Neuronal stem cell (in vitro differentiated cells): ENCODE results near the gene KRTAP19-5. TPM values are rescaled to one million over a fixed set of nuclear protein-coding genes. Genes with fewer than 3 reads are reported as not detected.

Source experiments
- DNase-seq: peaks from one replicate; pipeline ENCODE4 v3.0.0-alpha.2; 2013; ENCODE audit warnings: low spot score
- H2AFZ ChIP-seq: one replicate; pipeline ENCODE4 v1.6.1; 2013; ENCODE audit warnings: mild to moderate bottlenecking, low read length, inconsistent platforms
- H2AK5ac ChIP-seq: 2 replicates; pipeline ENCODE4 v1.6.1; 2013; ENCODE audit warnings: low read depth, mild to moderate bottlenecking, inconsistent platforms, low read length, moderate library complexity, mixed read lengths
- H2BK120ac ChIP-seq: 2 replicates; pipeline ENCODE4 v1.6.1; 2013; ENCODE audit warnings: low read depth, mild to moderate bottlenecking, inconsistent platforms, low read length, moderate library complexity, mixed read lengths
- H2BK12ac ChIP-seq: one replicate; pipeline ENCODE4 v1.6.1; 2013; ENCODE audit warnings: low read length, inconsistent platforms
- H2BK15ac ChIP-seq: 2 replicates; pipeline ENCODE4 v1.6.1; 2013; ENCODE audit warnings: mild to moderate bottlenecking, low read length, inconsistent platforms, mixed read lengths
- H2BK5ac ChIP-seq: one replicate; pipeline ENCODE4 v1.6.1; 2013; ENCODE audit warnings: inconsistent platforms, mild to moderate bottlenecking, low read length, moderate library complexity
- H3K14ac ChIP-seq: one replicate; pipeline ENCODE4 v1.6.1; 2013; ENCODE audit warnings: low read length, inconsistent platforms
- H3K18ac ChIP-seq: 2 replicates; pipeline ENCODE4 v1.6.1; 2013; ENCODE audit warnings: low read length, inconsistent platforms
- H3K23ac ChIP-seq: 2 replicates; pipeline ENCODE4 v1.6.1; 2013; ENCODE audit warnings: low read depth, mild to moderate bottlenecking, mixed read lengths, low read length, inconsistent platforms; ENCODE audit not compliant: poor library complexity
- H3K27ac ChIP-seq: replicated peaks from 3 replicates; pipeline ENCODE4 v1.5.1; 2013; ENCODE audit warnings: low read length, inconsistent platforms
- H3K27me3 ChIP-seq, 3 experiments: 2 replicates each; pipeline ENCODE4 v1.6.1; 2013; ENCODE audit warnings: low read length in 3 of 3, mild to moderate bottlenecking in 2 of 3, inconsistent platforms in 1 of 3, low read depth in 1 of 3, mixed read lengths in 1 of 3, moderate library complexity in 1 of 3; ENCODE audit not compliant: control insufficient read depth in 3 of 3, insufficient read depth in 3 of 3
- H3K36me3 ChIP-seq, 2 donors: replicated peaks in 1 of 2; 2 replicates each; pipeline ENCODE4 v1.6.1; 2013; ENCODE audit warnings: low read length in 2 of 2; ENCODE audit not compliant: control insufficient read depth in 2 of 2, insufficient read depth in 2 of 2
- H3K4ac ChIP-seq: 2 replicates; pipeline ENCODE4 v1.6.1; 2013; ENCODE audit warnings: inconsistent platforms, mild to moderate bottlenecking, low read length, moderate library complexity
- H3K4me1 ChIP-seq, 2 donors: 1 replicate in 1 of 2; 2 replicates in 1 of 2; pipeline ENCODE4 v1.6.1; 2013; ENCODE audit warnings: low read length in 2 of 2, low read depth in 1 of 2; ENCODE audit not compliant: control insufficient read depth in 2 of 2, insufficient read depth in 1 of 2
- H3K4me2 ChIP-seq: one replicate; pipeline ENCODE4 v1.6.1; 2013; ENCODE audit warnings: mild to moderate bottlenecking, low read length, inconsistent platforms; ENCODE audit not compliant: insufficient read depth, poor library complexity, severe bottlenecking
- H3K4me3 ChIP-seq, 2 donors: 2 replicates each; pipeline ENCODE4 v1.5.1; 2013; ENCODE audit warnings: low read length in 2 of 2, mild to moderate bottlenecking in 2 of 2, inconsistent platforms in 1 of 2, moderate library complexity in 1 of 2
- H3K79me1 ChIP-seq: one replicate; pipeline ENCODE4 v1.6.1; 2013; ENCODE audit warnings: low read depth, mild to moderate bottlenecking, inconsistent platforms, low read length, moderate library complexity
- H3K9ac ChIP-seq: one replicate; pipeline ENCODE4 v1.6.1; 2013; ENCODE audit warnings: mild to moderate bottlenecking, low read depth, low read length, inconsistent platforms; ENCODE audit not compliant: poor library complexity
- H3K9me3 ChIP-seq, 2 donors: replicated peaks in 1 of 2; 2 replicates each; pipeline versions ENCODE3 to v1.6.1; 2013; ENCODE audit warnings: low read length in 2 of 2, mild to moderate bottlenecking in 2 of 2, inconsistent platforms in 1 of 2, low read depth in 1 of 2, mixed read lengths in 1 of 2, moderate library complexity in 1 of 2; ENCODE audit not compliant: control insufficient read depth in 2 of 2, insufficient read depth in 1 of 2
- H4K8ac ChIP-seq: one replicate; pipeline ENCODE4 v1.6.1; 2013; ENCODE audit warnings: low read depth, mild to moderate bottlenecking, inconsistent platforms, low read length, moderate library complexity
- H4K91ac ChIP-seq: one replicate; pipeline ENCODE4 v1.6.1; 2013; ENCODE audit warnings: low read length, low read depth, mild to moderate bottlenecking, inconsistent platforms; ENCODE audit not compliant: poor library complexity
- WGBS, 2 donors: extraction: QIAGEN DNeasy Blood & Tissue Kit; methylation state at CpG; one replicate each; pipeline ENCODE4 v1.1.7; 2013; ENCODE audit warnings: missing lambda C conversion rate in 2 of 2, mixed read lengths in 1 of 2; ENCODE audit not compliant: insufficient read length in 2 of 2, insufficient replicate concordance in 1 of 2; ENCODE audit errors: extremely low coverage in 2 of 2; 5-methylcytosine and 5-hydroxymethylcytosine counted together
- small RNA-seq: library from polyadenylated mRNA; stranded (forward); fragments of <200 nt; extraction: miRNeasy Mini kit (QIAGEN cat#:217004); gene quantifications from one replicate; pipeline ENCODE3, GENCODE V24; 2013; ENCODE audit not compliant: insufficient read depth

KRTAP19-5 gene

GRCh38 chr21:30478004-30478403, 23.9 kb downstream of the KRTAP19-5 start:
- H3K9ac ChIP-seq: no peak overlapping the region
- no peaks in the 10 kb centered on the region for H3K27me3 ChIP-seq
- no peak overlapping the region for H4K91ac ChIP-seq
- no peak overlapping the region for H3K23ac ChIP-seq
- H3K36me3 ChIP-seq: no peaks in the 10 kb centered on the region
- no peak overlapping the region for H4K8ac ChIP-seq
- H3K27ac ChIP-seq: no peak overlapping the region
- no peak overlapping the region for H2AFZ ChIP-seq
- H3K14ac ChIP-seq: no peak overlapping the region
- no peak overlapping the region for H3K4ac ChIP-seq
- H3K9me3 ChIP-seq: no peaks in the 10 kb centered on the region
- H2BK15ac ChIP-seq: no peak overlapping the region
- no peak overlapping the region for H2BK12ac ChIP-seq
- H2BK120ac ChIP-seq: no peak overlapping the region
- no peak overlapping the region for H3K18ac ChIP-seq
- no peak overlapping the region for H3K4me3 ChIP-seq
- no peaks in the 10 kb centered on the region for H3K79me1 ChIP-seq
- H2BK5ac ChIP-seq: no peak overlapping the region
- no peak overlapping the region for H3K4me2 ChIP-seq
- no peak overlapping the region for H2AK5ac ChIP-seq
- whole genome bisulfite sequencing, 2 donors: no CpG with 5 or more reads among the region's 3 CpGs
- DNase-seq: no peak
- H3K4me1 ChIP-seq: no peaks in the 10 kb centered on the region

- Histone ChIP-seq H4K8ac (no peak overlapping the region), H3K4me1 (peaks cover 0 to 2% of the 10 kb centered on the region in 2 donors), H3K79me1 (no peaks in the 10 kb centered on the region), H3K27ac (no peak overlapping the region), H4K91ac (no peak overlapping the region), H3K9ac (no peak overlapping the region), H3K27me3 (no peaks in the 10 kb centered on the region), H2AFZ (no peak overlapping the region), H3K4ac (no peak overlapping the region), H3K4me3 (no peak overlapping the region), H3K14ac (no peak overlapping the region), H3K23ac (no peak overlapping the region), H3K36me3 (no peaks in the 10 kb centered on the region), H2BK5ac (no peak overlapping the region), H3K18ac (no peak overlapping the region), H3K9me3 (no peaks in the 10 kb centered on the region), H2AK5ac (no peak overlapping the region), H2BK120ac (no peak overlapping the region), H3K4me2 (no peak overlapping the region), H2BK12ac (no peak overlapping the region), H2BK15ac (no peak overlapping the region)
- WGBS, 2 donors: no CpG with 5 or more reads among the region's 6 CpGs
- no peak for DNase-seq
Observed at GRCh38 chr21:30468900-30469714, 32.8 kb downstream of the KRTAP19-5 start.

DNA sequence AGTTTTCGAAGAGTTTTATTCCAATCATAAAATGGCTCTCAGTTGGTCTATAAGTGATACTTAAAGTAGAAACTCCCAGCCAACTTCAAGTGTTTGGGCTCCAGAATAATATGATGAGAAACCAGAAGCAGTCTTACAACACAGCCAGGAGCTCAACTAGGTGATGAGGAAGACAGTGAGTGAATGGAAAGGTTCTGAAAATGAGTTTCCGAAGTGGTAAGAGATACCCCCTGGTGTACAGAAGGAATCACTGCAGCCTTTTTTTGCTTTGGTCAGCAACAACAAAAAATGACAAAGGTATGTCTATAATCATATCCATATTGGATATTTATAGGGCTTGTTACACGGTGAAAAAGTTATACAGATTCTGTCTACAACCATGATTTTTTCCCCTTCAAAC, 38.2 kb downstream of the KRTAP19-5 start:
- WGBS, 2 donors: no CpG with 5 or more reads among the region's 3 CpGs
- no peak overlapping the region for H2AK5ac ChIP-seq
- H3K23ac ChIP-seq: no peak overlapping the region
- H2BK15ac ChIP-seq: no peak overlapping the region
- no peak overlapping the region for H3K9ac ChIP-seq
- H3K4me1 ChIP-seq: peaks cover 0 to 2% of the 10 kb centered on the region in 2 donors
- H4K8ac ChIP-seq: no peak overlapping the region
- no peak overlapping the region for H2BK120ac ChIP-seq
- H3K27me3 ChIP-seq: no peaks in the 10 kb centered on the region
- no peak overlapping the region for H3K4me3 ChIP-seq
- no peak overlapping the region for H2AFZ ChIP-seq
- no peak overlapping the region for H4K91ac ChIP-seq
- no peak overlapping the region for H3K27ac ChIP-seq
- H3K9me3 ChIP-seq: no peaks in the 10 kb centered on the region
- H3K14ac ChIP-seq: no peak overlapping the region
- no peak overlapping the region for H2BK12ac ChIP-seq
- H3K79me1 ChIP-seq: no peaks in the 10 kb centered on the region
- H3K4ac ChIP-seq: no peak overlapping the region
- H3K18ac ChIP-seq: no peak overlapping the region
- no peaks in the 10 kb centered on the region for H3K36me3 ChIP-seq
- no peak overlapping the region for H3K4me2 ChIP-seq
- DNase-seq: no peak
- no peak overlapping the region for H2BK5ac ChIP-seq

Small RNAs within 50 kb of the gene (small RNA-seq; reads per million reads assigned to genes)
- not detected for gene AP000567.1
- gene KRTAP19-10P: not detected
- gene KRTAP19-11P: not detected
- gene KRTAP19-9P: not detected
